Measurements from ENCODE around the gene SLIT1.

DNA sequence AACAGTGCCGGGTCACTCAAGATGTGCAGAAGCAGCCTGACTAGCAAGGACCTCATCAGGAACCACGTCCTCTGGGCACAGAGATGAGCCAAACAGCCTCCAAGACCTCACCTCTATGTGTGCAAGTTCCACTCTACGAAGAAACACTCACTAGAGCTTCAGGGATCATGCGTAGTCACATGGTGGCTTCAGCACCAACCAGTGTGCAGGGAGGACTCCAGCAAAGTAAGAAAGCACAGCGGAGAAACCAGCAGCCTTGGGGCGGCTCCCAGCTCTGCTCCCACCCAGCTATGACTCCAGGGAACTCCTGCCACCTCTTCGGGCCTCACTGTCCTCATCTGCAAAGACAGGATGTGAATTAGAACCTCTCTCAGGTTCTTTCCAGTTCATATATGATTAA is 58.2 kb downstream of the SLIT1 start:
- TF ChIP-seq ZC3H10 (CRISPR knock-in tag; IDR thresholded peaks at IDR 0.05) (no peak), CREB5 (CRISPR knock-in tag; IDR thresholded peaks at IDR 0.05; ENCODE audit: low read depth) (no peak), GLIS3 (CRISPR knock-in tag; IDR thresholded peaks at IDR 0.05) (no peak), PPARA (CRISPR knock-in tag; IDR thresholded peaks at IDR 0.05; ENCODE audit: borderline replicate concordance) (no peak), TSHZ2 (CRISPR knock-in tag; IDR thresholded peaks at IDR 0.05) (no peak), ZFP3 (CRISPR knock-in tag; IDR thresholded peaks at IDR 0.05) (no peak), ZNF70 (CRISPR knock-in tag; IDR thresholded peaks at IDR 0.05) (no peak), CSDC2 (CRISPR knock-in tag; IDR thresholded peaks at IDR 0.05) (no peak), ISL1 (CRISPR knock-in tag; IDR thresholded peaks at IDR 0.05) (no peak), SNAI2 (CRISPR knock-in tag; IDR thresholded peaks at IDR 0.05) (no peak), CSRNP3 (CRISPR knock-in tag; IDR thresholded peaks at IDR 0.05) (no peak), POU6F1 (CRISPR knock-in tag; IDR thresholded peaks at IDR 0.05; ENCODE audit: borderline replicate concordance, low read depth) (no peak)
